Measurements from ENCODE around the gene GTF2H3.
A peak's percentile ranks its signal among the peaks of the same experiment; 100 is the strongest.
"Not testable (repeated sequence)": the region's sequence is repeated elsewhere in the genome, so short reads cannot be mapped to it uniquely, and the experiment has no call there.

GTF2H3 gene

GRCh38 chr12:123633379-123634141, at the start of gene GTF2H3, which contains the start of gene EIF2B1:
Gene GTF2H3 (plus strand): TSS chr12:123633829. CDS start chr12:123633860, 31 bp downstream.
Gene EIF2B1 (minus strand): TSS chr12:123633686. CDS start chr12:123633557, 129 bp downstream.
- DNase-seq, result peak; percentile 97 to 98

- no peak for DNase-seq
Observed at GRCh38 chr12:123591702-123592481, 41.7 kb upstream of the GTF2H3 start.

- DNase-seq, result no peak
Observed at GRCh38 chr12:123595729-123596128, 37.9 kb upstream of the GTF2H3 start.

GRCh38 chr12:123597100-123597499, 36.5 kb upstream of the GTF2H3 start:
- no peak for DNase-seq

GRCh38 chr12:123598522-123598921, 35.1 kb upstream of the GTF2H3 start:
- DNase-seq, result no peak

- DNase-seq, result no peak
Observed at GRCh38 chr12:123599310-123599709, 34.3 kb upstream of the GTF2H3 start.

GRCh38 chr12:123599721-123600120, 33.9 kb upstream of the GTF2H3 start:
- DNase-seq, result no peak

GRCh38 chr12:123601602-123602489, 31.8 kb upstream of the GTF2H3 start, which contains the start of gene DDX55:
Gene DDX55 (plus strand): TSS chr12:123602099. CDS start chr12:123602149, 50 bp downstream.
- DNase-seq, result peak; percentile 84 to 86

- no peak for DNase-seq
Observed at GRCh38 chr12:123602651-123603195, 30.9 kb upstream of the GTF2H3 start.

- not testable (repeated sequence) for DNase-seq
Observed at GRCh38 chr12:123603495-123603894, 30.1 kb upstream of the GTF2H3 start.

- no peak for DNase-seq
Observed at GRCh38 chr12:123607756-123608155, 25.9 kb upstream of the GTF2H3 start.

GRCh38 chr12:123608182-123608581, 25.4 kb upstream of the GTF2H3 start:
- DNase-seq, result no peak

- DNase-seq, result no peak
Observed at GRCh38 chr12:123614110-123614509, 19.5 kb upstream of the GTF2H3 start.

GRCh38 chr12:123614531-123614930, 19.1 kb upstream of the GTF2H3 start:
- no peak for DNase-seq

GRCh38 chr12:123617144-123617543, 16.5 kb upstream of the GTF2H3 start:
- DNase-seq, result no peak

- no peak for DNase-seq
Observed at GRCh38 chr12:123617580-123617979, 16.0 kb upstream of the GTF2H3 start.

GRCh38 chr12:123621101-123621500, 12.5 kb upstream of the GTF2H3 start:
- DNase-seq, result no peak

- no peak for DNase-seq
Observed at GRCh38 chr12:123621619-123622530, 11.8 kb upstream of the GTF2H3 start.

GRCh38 chr12:123634142-123634561, 523 bp downstream of the GTF2H3 start:
- no peak for DNase-seq

GRCh38 chr12:123643911-123644310, 10.3 kb downstream of the GTF2H3 start:
- no peak for DNase-seq

GRCh38 chr12:123645380-123645779, 11.8 kb downstream of the GTF2H3 start:
- no peak for DNase-seq
